HG02870 (cell line): Measurements from ENCODE around the gene CTNNB1.
A peak's percentile ranks its signal among the peaks of the same experiment; 100 is the strongest.

Experiments used
- ATAC-seq: cut with Tn5 transposase; IDR thresholded peaks from one replicate; pipeline ENCODE4 v1.9.1; 2021; ENCODE audit warnings: mild to moderate bottlenecking, moderate library complexity; ENCODE audit not compliant: unreplicated experiment

CTNNB1 gene

GRCh38 chr3:41198950-41199865 is at the start of gene CTNNB1:
Gene CTNNB1, plus strand, starts transcription at chr3:41199505. Its CDS starts 24,564 bp downstream, at chr3:41224069.
- ATAC-seq = peak; percentile 66

- ATAC-seq = no peak
Observed at GRCh38 chr3:41155834-41156233, 43.5 kb upstream of the CTNNB1 start.

- ATAC-seq = no peak
Observed at GRCh38 chr3:41158947-41159346, 40.4 kb upstream of the CTNNB1 start.

GRCh38 chr3:41159588-41160189 is 39.6 kb upstream of the CTNNB1 start:
- no peak for ATAC-seq

- ATAC-seq = no peak
Observed at GRCh38 chr3:41162541-41162940, 36.8 kb upstream of the CTNNB1 start.

GRCh38 chr3:41163006-41163405 is 36.3 kb upstream of the CTNNB1 start:
- no peak for ATAC-seq

GRCh38 chr3:41163421-41163820 is 35.9 kb upstream of the CTNNB1 start:
- ATAC-seq = no peak

- ATAC-seq = no peak
Observed at GRCh38 chr3:41164777-41165176, 34.5 kb upstream of the CTNNB1 start.

GRCh38 chr3:41167722-41168497 is 31.4 kb upstream of the CTNNB1 start:
- ATAC-seq = no peak

- no peak for ATAC-seq
Observed at GRCh38 chr3:41169023-41169422, 30.3 kb upstream of the CTNNB1 start.

GRCh38 chr3:41173926-41174885 is 25.1 kb upstream of the CTNNB1 start:
- no peak for ATAC-seq

GRCh38 chr3:41175365-41175764 is 23.9 kb upstream of the CTNNB1 start:
- no peak for ATAC-seq

- ATAC-seq = no peak
Observed at GRCh38 chr3:41176596-41176995, 22.7 kb upstream of the CTNNB1 start.

- ATAC-seq = no peak
Observed at GRCh38 chr3:41178576-41178975, 20.7 kb upstream of the CTNNB1 start.

- ATAC-seq = no peak
Observed at GRCh38 chr3:41180396-41180795, 18.9 kb upstream of the CTNNB1 start.

- ATAC-seq = no peak
Observed at GRCh38 chr3:41182504-41183059, 16.7 kb upstream of the CTNNB1 start.

GRCh38 chr3:41184394-41184793 is 14.9 kb upstream of the CTNNB1 start:
- ATAC-seq = no peak

- no peak for ATAC-seq
Observed at GRCh38 chr3:41186297-41186696, 13.0 kb upstream of the CTNNB1 start.

- ATAC-seq = peak; percentile 68
Observed at GRCh38 chr3:41188306-41188705, 11.0 kb upstream of the CTNNB1 start.
